Gastrocnemius medialis (tissue), 4 donors: ENCODE data around the gene ROBO2. TPM values are rescaled to one million over a fixed set of nuclear protein-coding genes. Genes with fewer than 3 reads are reported as not detected.

Experiments used
- ATAC-seq, 2 donors: fragments of 150-250 bp; one replicate each; pipeline ENCODE4 v1.9.1; 2016
- DNase-seq, 2 donors: peaks; one replicate each; pipeline ENCODE4 v3.0.0-alpha.2; 2019
- H3K27ac ChIP-seq, 4 donors: fragments of 200-600 bp; sonication (generic); 1 replicate in 1 of 4; 2 replicates in 3 of 4; pipeline ENCODE4 v1.5.1; 2016 to 2018; ENCODE audit warnings: mild to moderate bottlenecking in 2 of 4, moderate library complexity in 1 of 4
- H3K27me3 ChIP-seq, 3 donors: fragments of 200-600 bp; sonication (generic) in 2 of 3; 1 replicate in 1 of 3; 2 replicates in 2 of 3; pipeline versions ENCODE4 v1.5.1 to v1.6.0; 2016 to 2019; ENCODE audit warnings: mild to moderate bottlenecking in 1 of 3, moderate library complexity in 1 of 3
- H3K36me3 ChIP-seq, 2 donors: fragments of 200-600 bp; sonication (generic) in 1 of 2; one replicate each; pipeline ENCODE4 v1.5.1; 2017 to 2018
- H3K4me1 ChIP-seq, 2 donors: fragments of 200-600 bp; sonication (generic) in 1 of 2; one replicate each; pipeline ENCODE4 v1.5.1; 2016 to 2017; ENCODE audit warnings: mild to moderate bottlenecking in 2 of 2
- H3K4me3 ChIP-seq, 4 donors: fragments of 200-600 bp; sonication (generic) in 3 of 4; 1 replicate in 1 of 4; 2 replicates in 3 of 4; pipeline ENCODE4 v1.5.1; 2016 to 2019; ENCODE audit warnings: mild to moderate bottlenecking in 2 of 4
- H3K9me3 ChIP-seq, 3 donors: fragments of 200-600 bp; sonication (generic) in 2 of 3; 1 replicate in 1 of 3; 2 replicates in 2 of 3; pipeline ENCODE4 v1.5.1; 2016 to 2019
- POLR2A ChIP-seq, 2 donors: fragments of 450-650 bp; IDR thresholded peaks; one replicate each; pipeline ENCODE4 v1.6.1; 2017; ENCODE audit warnings: antibody characterized with exemption in 2 of 2, mild to moderate bottlenecking in 2 of 2, moderate library complexity in 2 of 2
- in situ Hi-C, 4 donors: fragments of 200-750 bp; cut with MboI; loops; one replicate each; pipeline versions ENCODE4 v1.15.0 to v1.8.0; 2017; ENCODE audit warnings: low sequenced_read_pairs in 4 of 4
- intact Hi-C: fragments of 100-400 bp; cut with DNase I; formaldehyde crosslinking; loops from one replicate; pipeline ENCODE4 v1.15.1; 2023; ENCODE audit warnings: low total_unique reads
- total RNA-seq, 4 donors: library from RNA; depleted of rRNA; stranded (reverse); fragments of >200 nt; gene quantifications; one replicate each; pipeline versions ENCODE4 v1.1.0 to v1.2.3, GENCODE V29; 2016
- TF ChIP-seq, protein P1 (sequence below), 5 experiments: fragments of 450-650 bp in 3 of 5; fragments of 200-600 bp in 2 of 5; sonication (generic) in 2 of 5; IDR thresholded peaks in 4 of 5; conservative IDR thresholded peaks in 1 of 5; 1 replicate in 4 of 5; 2 replicates in 1 of 5; pipeline ENCODE4 v1.5.1; 2016 to 2019; ENCODE audit warnings: antibody characterized with exemption in 5 of 5, mild to moderate bottlenecking in 3 of 5, moderate library complexity in 3 of 5

The ROBO2 gene
- total RNA-seq, 4 donors from 2014 or later: 0.07 TPM; not detected in 3

- in situ Hi-C loops (no loop called here), intact Hi-C loops (no loop called here)
- Histone ChIP-seq H3K36me3 (no peaks in the 10 kb centered on the region), H3K4me3 (no peak overlapping the region), H3K4me1 (no peaks in the 10 kb centered on the region), H3K27me3 (no peaks in the 10 kb centered on the region), H3K9me3 (no peaks in the 10 kb centered on the region), H3K27ac (no peak overlapping the region)
- TF ChIP-seq POLR2A (IDR thresholded peaks at IDR 0.05): no peak
- TF ChIP-seq, protein P1, sequence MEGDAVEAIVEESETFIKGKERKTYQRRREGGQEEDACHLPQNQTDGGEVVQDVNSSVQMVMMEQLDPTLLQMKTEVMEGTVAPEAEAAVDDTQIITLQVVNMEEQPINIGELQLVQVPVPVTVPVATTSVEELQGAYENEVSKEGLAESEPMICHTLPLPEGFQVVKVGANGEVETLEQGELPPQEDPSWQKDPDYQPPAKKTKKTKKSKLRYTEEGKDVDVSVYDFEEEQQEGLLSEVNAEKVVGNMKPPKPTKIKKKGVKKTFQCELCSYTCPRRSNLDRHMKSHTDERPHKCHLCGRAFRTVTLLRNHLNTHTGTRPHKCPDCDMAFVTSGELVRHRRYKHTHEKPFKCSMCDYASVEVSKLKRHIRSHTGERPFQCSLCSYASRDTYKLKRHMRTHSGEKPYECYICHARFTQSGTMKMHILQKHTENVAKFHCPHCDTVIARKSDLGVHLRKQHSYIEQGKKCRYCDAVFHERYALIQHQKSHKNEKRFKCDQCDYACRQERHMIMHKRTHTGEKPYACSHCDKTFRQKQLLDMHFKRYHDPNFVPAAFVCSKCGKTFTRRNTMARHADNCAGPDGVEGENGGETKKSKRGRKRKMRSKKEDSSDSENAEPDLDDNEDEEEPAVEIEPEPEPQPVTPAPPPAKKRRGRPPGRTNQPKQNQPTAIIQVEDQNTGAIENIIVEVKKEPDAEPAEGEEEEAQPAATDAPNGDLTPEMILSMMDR (IDR thresholded peaks at IDR 0.05 in 4 of 5, conservative IDR thresholded peaks at IDR 0.05 in 1 of 5): no peak
- DNase-seq (no peak), ATAC-seq (no peak)
Observed at GRCh38 chr3:77248420-77248819, 208.5 kb downstream of the ROBO2 start.

- intact Hi-C loops (no loop called here), in situ Hi-C loops (loop anchor here in 2 of 4 donors (10.0 kb wide), 2 partner anchors 206 to 216 kb away; partner anchors contain the start of gene ROBO2 (in 1 of the 2))
- DNase-seq (no peak), ATAC-seq (no peak)
- TF ChIP-seq POLR2A (IDR thresholded peaks at IDR 0.05): no peak
- TF ChIP-seq, protein P1 (IDR thresholded peaks at IDR 0.05 in 4 of 5, conservative IDR thresholded peaks at IDR 0.05 in 1 of 5): no peak
- Histone ChIP-seq H3K4me3 (no peak overlapping the region), H3K9me3 (no peaks in the 10 kb centered on the region), H3K27me3 (no peaks in the 10 kb centered on the region), H3K27ac (no peak overlapping the region), H3K36me3 (no peaks in the 10 kb centered on the region), H3K4me1 (no peaks in the 10 kb centered on the region)
Observed at GRCh38 chr3:77251136-77251535, 211.2 kb downstream of the ROBO2 start.

DNA sequence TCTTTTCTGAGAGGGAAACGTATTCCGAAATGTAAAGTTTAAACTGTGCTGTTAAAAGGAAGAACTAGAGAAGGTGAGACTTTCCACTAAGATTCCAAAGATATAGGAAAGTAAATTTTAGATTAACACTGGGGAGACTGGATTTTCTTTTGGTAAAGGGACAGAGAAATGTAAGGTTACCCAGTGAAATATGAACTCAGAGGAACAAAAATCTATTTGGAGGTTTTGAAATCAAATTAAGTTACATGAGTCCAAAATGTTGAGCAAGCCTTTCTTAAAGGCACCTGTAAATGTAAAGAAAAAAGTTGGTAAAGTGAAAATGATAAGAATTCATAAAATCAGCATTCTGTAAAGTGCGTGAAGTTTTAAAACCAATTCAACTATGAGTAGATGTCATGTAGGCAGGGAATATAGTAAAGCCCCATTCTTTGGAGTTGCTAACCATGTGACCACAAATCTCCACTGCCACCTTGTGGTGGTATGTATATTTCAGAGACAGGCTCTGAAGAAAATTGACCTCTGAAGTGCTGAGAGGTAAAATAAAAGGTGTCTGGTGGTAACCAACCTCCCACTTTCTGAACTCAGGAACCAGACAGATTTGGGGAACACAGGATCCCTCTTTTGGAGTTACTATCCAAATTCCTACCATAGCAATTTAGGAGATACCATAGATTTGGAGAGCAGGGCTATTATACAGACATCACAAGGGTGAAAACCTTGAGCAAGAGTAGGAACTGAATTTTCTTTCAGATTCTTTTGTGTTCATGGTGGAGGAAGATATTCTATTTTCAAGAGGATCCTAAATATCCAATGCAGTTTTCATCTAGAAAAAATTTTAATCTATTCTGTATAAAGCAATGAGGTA, 215.3 kb downstream of the ROBO2 start:
- no peaks in the 10 kb centered on the region for H3K27me3 ChIP-seq
- intact Hi-C loops (loop anchor here (1.0 kb wide), 1 partner anchor 217 kb away; no protein-coding TSS in a partner anchor), in situ Hi-C loops (loop anchor here in 3 of 4 donors (5.0 to 10.0 kb wide), 3 partner anchors 210 to 220 kb away; partner anchors contain the start of gene ROBO2 (in 2 of the 3))
- H3K9me3 ChIP-seq: no peaks in the 10 kb centered on the region
- no peak overlapping the region for H3K27ac ChIP-seq
- H3K4me1 ChIP-seq: no peaks in the 10 kb centered on the region
- DNase-seq (no peak), ATAC-seq (peak in 1 of 2 donors; percentile 73)
- H3K4me3 ChIP-seq: no peak overlapping the region
- H3K36me3 ChIP-seq: no peaks in the 10 kb centered on the region
- TF ChIP-seq, protein P1 (IDR thresholded peaks at IDR 0.05 in 4 of 5, conservative IDR thresholded peaks at IDR 0.05 in 1 of 5): peak; percentile 21 to 45 (median 41)
- no peak for TF ChIP-seq POLR2A (IDR thresholded peaks at IDR 0.05)

DNA sequence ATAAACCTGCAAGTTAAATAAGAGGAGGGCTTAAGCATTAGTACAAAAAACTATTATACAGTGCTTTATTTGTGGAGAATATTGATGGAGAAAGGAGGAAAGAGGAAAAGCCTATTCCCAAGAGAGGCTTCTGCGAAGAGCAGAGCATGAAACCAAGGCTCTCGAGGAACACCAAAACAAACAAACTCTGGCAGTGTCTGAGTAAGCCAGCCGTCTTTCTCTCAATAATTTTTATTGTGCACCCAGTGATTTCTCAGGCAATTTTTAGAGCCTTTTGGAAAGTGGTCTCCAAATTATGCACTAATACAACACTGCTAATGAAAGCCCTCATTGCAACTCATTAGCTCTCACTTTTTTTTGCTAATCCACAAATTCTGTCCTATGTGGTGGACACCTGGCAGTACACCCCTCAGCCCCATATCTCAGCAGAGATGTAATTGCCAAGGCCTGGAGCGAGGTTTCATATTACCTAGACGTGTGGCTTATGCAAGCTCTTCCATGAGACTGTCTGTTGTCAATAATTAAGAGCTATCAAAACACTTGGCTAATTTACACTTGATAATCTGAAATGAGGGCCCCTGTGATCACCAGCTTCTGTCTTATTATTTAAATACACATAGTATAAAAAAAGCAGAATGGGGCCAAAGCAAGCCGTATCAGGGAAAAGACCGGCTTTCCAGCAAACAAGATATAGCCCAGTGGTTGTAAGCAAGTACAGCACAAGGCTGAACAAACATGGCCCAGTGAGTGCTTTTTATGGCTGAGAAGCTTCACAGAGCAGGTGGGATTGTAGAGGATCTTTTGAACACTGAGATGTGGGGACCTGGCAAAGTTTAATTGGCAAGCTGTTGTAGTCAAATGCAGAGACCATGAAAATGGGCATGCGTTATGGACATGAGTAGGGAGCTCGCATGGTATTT, 216.9 kb downstream of the ROBO2 start:
- Histone ChIP-seq H3K4me1 (no peaks in the 10 kb centered on the region), H3K4me3 (no peak overlapping the region), H3K36me3 (no peaks in the 10 kb centered on the region), H3K9me3 (no peaks in the 10 kb centered on the region), H3K27ac (no peak overlapping the region), H3K27me3 (no peaks in the 10 kb centered on the region)
- TF ChIP-seq, protein P1 (IDR thresholded peaks at IDR 0.05 in 4 of 5, conservative IDR thresholded peaks at IDR 0.05 in 1 of 5): no peak
- TF ChIP-seq POLR2A (IDR thresholded peaks at IDR 0.05): no peak
- intact Hi-C loops: no loop called here
- ATAC-seq (no peak), DNase-seq (no peak)
- in situ Hi-C loops: loop anchor here in 3 of 4 donors (5.0 to 10.0 kb wide), 3 partner anchors 212 to 222 kb away; partner anchors contain the start of gene ROBO2 (in 2 of the 3)
